ENCODE results near the gene ZNF423.

Gene ZNF423

GRCh38 chr16:49534901-49535610 lies 320.9 kb downstream of the ZNF423 start:
- no peak for DNase-seq (ENCODE audit: low read depth)
- Histone ChIP-seq H3K9me3 (ENCODE audit: control insufficient read depth, low read length) (no peaks in the 10 kb centered on the region), H3K4me3 (ENCODE audit: low read length) (no peak overlapping the region), H3K36me3 (ENCODE audit: control insufficient read depth, insufficient read depth, low read length, severe bottlenecking) (no peaks in the 10 kb centered on the region), H3K4me1 (ENCODE audit: control insufficient read depth, insufficient read depth, low read length) (peaks cover 6% of the 10 kb centered on the region), H3K9ac (ENCODE audit: low read length) (no peak overlapping the region), H3K27me3 (replicated peaks; ENCODE audit: control insufficient read depth, insufficient read depth, low read length) (peaks cover 7% of the 10 kb centered on the region)

DNA sequence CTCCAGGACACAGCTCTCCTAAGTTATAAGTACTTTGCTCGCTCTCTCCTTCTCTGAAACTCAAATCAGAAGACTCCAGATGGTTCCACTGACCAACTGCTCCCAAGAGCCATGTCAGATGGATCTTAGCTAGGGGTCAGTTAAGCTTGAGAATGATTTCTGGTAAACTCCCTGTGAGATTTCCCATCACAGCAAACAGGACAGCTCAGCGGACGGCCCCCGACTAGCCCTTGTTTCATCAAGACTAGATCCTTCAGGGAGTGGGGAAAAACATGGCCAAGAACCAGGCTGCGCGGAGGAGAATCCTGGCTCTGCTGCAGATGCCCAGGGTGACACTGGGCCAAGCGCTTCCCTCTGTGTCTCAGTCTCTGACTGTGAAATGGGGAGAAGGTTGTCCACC lies 322.5 kb downstream of the ZNF423 start:
- Histone ChIP-seq H3K27me3 (replicated peaks; ENCODE audit: control insufficient read depth, insufficient read depth, low read length) (peaks cover 7% of the 10 kb centered on the region), H3K9ac (ENCODE audit: low read length) (no peak overlapping the region), H3K4me3 (ENCODE audit: low read length) (no peak overlapping the region), H3K9me3 (ENCODE audit: control insufficient read depth, low read length) (no peaks in the 10 kb centered on the region), H3K4me1 (ENCODE audit: control insufficient read depth, insufficient read depth, low read length) (no peaks in the 10 kb centered on the region), H3K36me3 (ENCODE audit: control insufficient read depth, insufficient read depth, low read length, severe bottlenecking) (no peaks in the 10 kb centered on the region)
- no peak for DNase-seq (ENCODE audit: low read depth)

DNA sequence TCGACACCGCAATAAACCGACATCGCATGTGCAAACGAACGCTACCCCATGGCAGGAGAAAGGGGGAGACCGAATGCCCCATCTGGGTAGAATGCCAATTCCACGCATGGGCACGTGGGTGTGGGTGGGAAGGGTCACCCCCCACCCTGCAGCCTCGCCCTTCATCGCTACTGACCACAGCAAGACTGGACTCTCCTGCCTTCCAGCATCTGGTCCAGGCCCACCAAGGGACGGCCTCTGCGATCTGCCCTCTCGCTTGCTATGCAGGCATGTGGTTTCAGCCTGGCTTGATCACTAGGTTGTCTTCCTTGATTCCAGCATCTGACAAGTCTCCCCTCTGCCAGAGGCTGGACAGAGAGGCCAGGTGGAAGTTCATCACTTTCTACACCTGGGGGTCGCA lies 323.0 kb downstream of the ZNF423 start:
- H3K9ac ChIP-seq (ENCODE audit: low read length) = no peak overlapping the region
- H3K9me3 ChIP-seq (ENCODE audit: control insufficient read depth, low read length) = no peaks in the 10 kb centered on the region
- H3K4me3 ChIP-seq (ENCODE audit: low read length) = no peak overlapping the region
- peaks cover 7% of the 10 kb centered on the region for H3K27me3 ChIP-seq (replicated peaks; ENCODE audit: control insufficient read depth, insufficient read depth, low read length)
- no peaks in the 10 kb centered on the region for H3K36me3 ChIP-seq (ENCODE audit: control insufficient read depth, insufficient read depth, low read length, severe bottlenecking)
- DNase-seq (ENCODE audit: low read depth) = no peak
- H3K4me1 ChIP-seq (ENCODE audit: control insufficient read depth, insufficient read depth, low read length) = peaks cover under 1% of the 10 kb centered on the region

- H3K9me3 ChIP-seq (ENCODE audit: control insufficient read depth, low read length) = no peaks in the 10 kb centered on the region
- no peak overlapping the region for H3K4me3 ChIP-seq (ENCODE audit: low read length)
- H3K4me1 ChIP-seq (ENCODE audit: control insufficient read depth, insufficient read depth, low read length) = peaks cover 3% of the 10 kb centered on the region
- peaks cover 7% of the 10 kb centered on the region for H3K27me3 ChIP-seq (replicated peaks; ENCODE audit: control insufficient read depth, insufficient read depth, low read length)
- H3K36me3 ChIP-seq (ENCODE audit: control insufficient read depth, insufficient read depth, low read length, severe bottlenecking) = no peaks in the 10 kb centered on the region
- DNase-seq (ENCODE audit: low read depth) = peak; percentile 28
- H3K9ac ChIP-seq (ENCODE audit: low read length) = no peak overlapping the region
Observed at GRCh38 chr16:49531931-49532840, 323.7 kb downstream of the ZNF423 start.

GRCh38 chr16:49531425-49531824 lies 324.5 kb downstream of the ZNF423 start:
- no peaks in the 10 kb centered on the region for H3K9me3 ChIP-seq (ENCODE audit: control insufficient read depth, low read length)
- H3K27me3 ChIP-seq (replicated peaks; ENCODE audit: control insufficient read depth, insufficient read depth, low read length) = peaks cover 7% of the 10 kb centered on the region
- H3K4me1 ChIP-seq (ENCODE audit: control insufficient read depth, insufficient read depth, low read length) = peaks cover 3% of the 10 kb centered on the region
- H3K9ac ChIP-seq (ENCODE audit: low read length) = no peak overlapping the region
- no peak overlapping the region for H3K4me3 ChIP-seq (ENCODE audit: low read length)
- H3K36me3 ChIP-seq (ENCODE audit: control insufficient read depth, insufficient read depth, low read length, severe bottlenecking) = no peaks in the 10 kb centered on the region
- no peak for DNase-seq (ENCODE audit: low read depth)

DNA sequence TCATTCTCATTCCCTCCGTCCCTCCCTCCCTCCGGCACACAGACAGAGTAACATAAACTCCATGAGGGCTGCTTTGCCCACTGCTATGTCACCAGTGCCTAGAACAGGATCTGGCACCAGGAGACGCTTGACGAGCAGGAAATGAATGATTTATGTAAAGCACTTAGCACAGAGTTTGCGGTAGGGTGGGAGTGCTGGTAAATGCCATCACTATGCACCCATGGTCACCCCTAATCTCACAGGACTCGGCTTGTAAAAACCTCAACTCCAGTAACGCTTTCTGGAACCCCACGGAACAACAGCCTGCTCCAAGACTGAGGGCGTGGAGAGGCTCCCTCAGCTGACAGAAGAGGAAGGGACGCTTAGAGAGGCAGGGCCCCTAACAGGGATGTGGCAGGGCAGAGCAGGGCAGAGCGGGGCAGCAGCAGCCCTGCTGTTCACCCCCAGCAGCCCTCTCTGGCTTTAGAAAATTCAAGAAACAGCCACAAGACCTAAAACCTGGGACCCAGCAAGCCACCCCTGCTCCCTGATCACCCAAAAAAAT lies 325.4 kb downstream of the ZNF423 start:
- Histone ChIP-seq H3K4me1 (ENCODE audit: control insufficient read depth, insufficient read depth, low read length) (peaks cover 3% of the 10 kb centered on the region), H3K27me3 (replicated peaks; ENCODE audit: control insufficient read depth, insufficient read depth, low read length) (peaks cover 3% of the 10 kb centered on the region)
- DNase-seq (ENCODE audit: low read depth) = no peak

DNA sequence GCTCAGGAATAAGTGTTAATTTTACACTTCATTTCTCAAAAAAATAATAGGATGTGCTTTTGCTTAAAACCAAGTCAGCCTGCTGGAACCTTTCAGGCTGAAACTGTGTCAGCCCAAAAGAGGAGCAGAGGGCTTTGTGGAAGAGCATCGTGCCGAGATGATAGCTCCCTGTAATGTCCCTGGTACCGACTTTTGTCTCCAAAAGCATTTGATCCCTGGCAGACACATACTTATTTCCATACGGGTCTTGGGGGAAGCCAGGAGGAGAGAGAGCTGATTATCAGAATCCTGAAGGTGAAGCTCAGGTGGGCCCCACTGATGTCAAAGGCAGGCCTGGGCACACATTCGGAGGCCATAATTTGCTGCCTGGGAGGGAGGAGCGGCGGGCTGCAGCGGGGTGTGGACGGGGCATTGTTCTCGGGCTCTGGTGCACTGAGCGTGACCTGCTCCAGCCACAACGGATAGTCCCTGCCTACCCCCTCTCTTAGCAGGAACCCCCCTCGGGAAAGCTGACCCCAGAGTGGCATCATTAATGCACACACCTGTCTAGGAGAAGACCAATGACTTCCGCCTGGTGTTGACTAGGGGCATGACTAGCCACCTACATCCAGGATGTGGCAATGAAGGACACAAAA lies 326.4 kb downstream of the ZNF423 start:
- H3K4me1 ChIP-seq (ENCODE audit: control insufficient read depth, insufficient read depth, low read length) = peaks cover 3% of the 10 kb centered on the region
- DNase-seq (ENCODE audit: low read depth) = no peak
- no peaks in the 10 kb centered on the region for H3K27me3 ChIP-seq (replicated peaks; ENCODE audit: control insufficient read depth, insufficient read depth, low read length)
- no peak overlapping the region for H3K9ac ChIP-seq (ENCODE audit: low read length)
- H3K4me3 ChIP-seq (ENCODE audit: low read length) = no peak overlapping the region
- H3K36me3 ChIP-seq (ENCODE audit: control insufficient read depth, insufficient read depth, low read length, severe bottlenecking) = no peaks in the 10 kb centered on the region
- no peaks in the 10 kb centered on the region for H3K9me3 ChIP-seq (ENCODE audit: control insufficient read depth, low read length)

More for the DNA sequence above, 325.4 kb downstream of the ZNF423 start:
- Histone ChIP-seq H3K9ac (ENCODE audit: low read length) (no peak overlapping the region), H3K9me3 (ENCODE audit: control insufficient read depth, low read length) (no peaks in the 10 kb centered on the region), H3K36me3 (ENCODE audit: control insufficient read depth, insufficient read depth, low read length, severe bottlenecking) (no peaks in the 10 kb centered on the region), H3K4me3 (ENCODE audit: low read length) (no peak overlapping the region)

- H3K4me3 ChIP-seq (ENCODE audit: low read length) = peak overlapping the region; percentile 74
- H3K4me1 ChIP-seq (ENCODE audit: control insufficient read depth, insufficient read depth, low read length) = peaks cover 3% of the 10 kb centered on the region
Observed at GRCh38 chr16:49528866-49529288, 327.0 kb downstream of the ZNF423 start.

GRCh38 chr16:49528060-49528865 lies 327.6 kb downstream of the ZNF423 start:
- Histone ChIP-seq H3K9ac (ENCODE audit: low read length) (peak overlapping the region; percentile 81), H3K36me3 (ENCODE audit: control insufficient read depth, insufficient read depth, low read length, severe bottlenecking) (peaks cover under 1% of the 10 kb centered on the region), H3K4me1 (ENCODE audit: control insufficient read depth, insufficient read depth, low read length) (peaks cover 3% of the 10 kb centered on the region), H3K27me3 (replicated peaks; ENCODE audit: control insufficient read depth, insufficient read depth, low read length) (no peaks in the 10 kb centered on the region), H3K9me3 (ENCODE audit: control insufficient read depth, low read length) (no peaks in the 10 kb centered on the region), H3K4me3 (ENCODE audit: low read length) (peak overlapping the region; percentile 74)
- DNase-seq (ENCODE audit: low read depth) = peak; percentile 22

More at GRCh38 chr16:49528866-49529288, 327.0 kb downstream of the ZNF423 start:
- Histone ChIP-seq H3K9me3 (ENCODE audit: control insufficient read depth, low read length) (no peaks in the 10 kb centered on the region), H3K27me3 (replicated peaks; ENCODE audit: control insufficient read depth, insufficient read depth, low read length) (no peaks in the 10 kb centered on the region), H3K36me3 (ENCODE audit: control insufficient read depth, insufficient read depth, low read length, severe bottlenecking) (no peaks in the 10 kb centered on the region), H3K9ac (ENCODE audit: low read length) (peak overlapping the region; percentile 81)
- DNase-seq (ENCODE audit: low read depth) = no peak

- Histone ChIP-seq H3K36me3 (ENCODE audit: control insufficient read depth, insufficient read depth, low read length, severe bottlenecking) (peaks cover 6% of the 10 kb centered on the region), H3K9ac (ENCODE audit: low read length) (peak overlapping the region; percentile 81), H3K27me3 (replicated peaks; ENCODE audit: control insufficient read depth, insufficient read depth, low read length) (no peaks in the 10 kb centered on the region), H3K4me1 (ENCODE audit: control insufficient read depth, insufficient read depth, low read length) (peaks cover 3% of the 10 kb centered on the region), H3K9me3 (ENCODE audit: control insufficient read depth, low read length) (no peaks in the 10 kb centered on the region), H3K4me3 (ENCODE audit: low read length) (peak overlapping the region; percentile 74)
- DNase-seq (ENCODE audit: low read depth) = no peak
Observed at GRCh38 chr16:49527611-49528010, 328.3 kb downstream of the ZNF423 start.
